IPS-11a (cell line): ENCODE measurements around the gene LHX2.

Source experiments
- H3K4me3 ChIP-seq: one replicate; pipeline ENCODE4 v1.5.1; 2013; ENCODE audit warnings: low read depth, low read length, control low read depth

Gene LHX2

GRCh38 chr9:123998970-123999621 lies 12.5 kb upstream of the LHX2 start:
- H3K4me3 ChIP-seq = no peak overlapping the region

- no peak overlapping the region for H3K4me3 ChIP-seq
Measured at GRCh38 chr9:123999661-124000060, 11.9 kb upstream of the LHX2 start.

GRCh38 chr9:124000161-124000783 lies 11.3 kb upstream of the LHX2 start:
- H3K4me3 ChIP-seq = no peak overlapping the region

- H3K4me3 ChIP-seq = no peak overlapping the region
Measured at GRCh38 chr9:124000784-124001457, 10.6 kb upstream of the LHX2 start.

GRCh38 chr9:124001458-124001799 lies 10.1 kb upstream of the LHX2 start:
- no peak overlapping the region for H3K4me3 ChIP-seq

GRCh38 chr9:124001866-124002525 lies 9.6 kb upstream of the LHX2 start:
- H3K4me3 ChIP-seq = no peak overlapping the region

GRCh38 chr9:124003636-124004349 lies 7.8 kb upstream of the LHX2 start:
- no peak overlapping the region for H3K4me3 ChIP-seq

- H3K4me3 ChIP-seq = no peak overlapping the region
Measured at GRCh38 chr9:124004593-124004992, 7.0 kb upstream of the LHX2 start.

GRCh38 chr9:124005029-124005771 lies 6.4 kb upstream of the LHX2 start:
- H3K4me3 ChIP-seq = no peak overlapping the region

GRCh38 chr9:124006448-124007361 lies 4.9 kb upstream of the LHX2 start:
- H3K4me3 ChIP-seq = no peak overlapping the region

GRCh38 chr9:124007565-124008302 lies 3.8 kb upstream of the LHX2 start:
- no peak overlapping the region for H3K4me3 ChIP-seq

GRCh38 chr9:124008303-124008693 lies 3.3 kb upstream of the LHX2 start:
- peak overlapping the region; percentile 18 for H3K4me3 ChIP-seq

- H3K4me3 ChIP-seq = peak overlapping the region; percentile 18
Measured at GRCh38 chr9:124008694-124009530, 2.7 kb upstream of the LHX2 start.

GRCh38 chr9:124009531-124010217 lies 1.9 kb upstream of the LHX2 start:
- no peak overlapping the region for H3K4me3 ChIP-seq

- H3K4me3 ChIP-seq = no peak overlapping the region
Measured at GRCh38 chr9:124010303-124010664, 1.3 kb upstream of the LHX2 start.

- H3K4me3 ChIP-seq = no peak overlapping the region
Measured at GRCh38 chr9:124010665-124011321, 775 bp upstream of the LHX2 start.
